GM23338 (cell line): ENCODE measurements around the gene PECR.

Source experiments
- CREB1 ChIP-seq: fragments of 250-450 bp; sonication (Bioruptor Pico); IDR thresholded peaks from 2 replicates; pipeline ENCODE4 v1.5.0; 2020; ENCODE audit warnings: low read depth, mild to moderate bottlenecking, moderate library complexity
- CTCF ChIP-seq, 2 experiments: fragments of 200-600 bp in 1 of 2; sonication (generic) in 1 of 2; conservative IDR thresholded peaks; 2 replicates each; pipeline versions ENCODE4 v1.5.1 to v1.6.1; 2016 to 2017; ENCODE audit warnings: antibody characterized with exemption in 2 of 2, low read depth in 2 of 2, mild to moderate bottlenecking in 2 of 2, moderate library complexity in 1 of 2
- EZH2 ChIP-seq: fragments of 200-600 bp; sonication (generic); IDR thresholded peaks from one replicate; pipeline ENCODE4 v1.8.0; 2017; ENCODE audit warnings: antibody characterized with exemption, mild to moderate bottlenecking, low read depth; ENCODE audit not compliant: unreplicated experiment
- POLR2AphosphoS5 ChIP-seq: IDR thresholded peaks from 2 replicates; pipeline ENCODE4 v1.6.1; 2016; ENCODE audit warnings: antibody characterized with exemption, low read depth

GRCh38 chr2:216071111-216071851 is 10.3 kb downstream of the PECR start:
- no peak for TF ChIP-seq EZH2
- TF ChIP-seq CTCF (conservative IDR thresholded peaks at IDR 0.05; ENCODE audit: low read depth in 2 of 2): no peak
- no peak for TF ChIP-seq POLR2AphosphoS5
- no peak for TF ChIP-seq CREB1
